ENCODE measurements around the gene CNMD. TPM values are rescaled to one million over a fixed set of nuclear protein-coding genes. Genes with fewer than 3 reads are reported as not detected.

The CNMD gene
- total RNA-seq, result 3.7 TPM

DNA sequence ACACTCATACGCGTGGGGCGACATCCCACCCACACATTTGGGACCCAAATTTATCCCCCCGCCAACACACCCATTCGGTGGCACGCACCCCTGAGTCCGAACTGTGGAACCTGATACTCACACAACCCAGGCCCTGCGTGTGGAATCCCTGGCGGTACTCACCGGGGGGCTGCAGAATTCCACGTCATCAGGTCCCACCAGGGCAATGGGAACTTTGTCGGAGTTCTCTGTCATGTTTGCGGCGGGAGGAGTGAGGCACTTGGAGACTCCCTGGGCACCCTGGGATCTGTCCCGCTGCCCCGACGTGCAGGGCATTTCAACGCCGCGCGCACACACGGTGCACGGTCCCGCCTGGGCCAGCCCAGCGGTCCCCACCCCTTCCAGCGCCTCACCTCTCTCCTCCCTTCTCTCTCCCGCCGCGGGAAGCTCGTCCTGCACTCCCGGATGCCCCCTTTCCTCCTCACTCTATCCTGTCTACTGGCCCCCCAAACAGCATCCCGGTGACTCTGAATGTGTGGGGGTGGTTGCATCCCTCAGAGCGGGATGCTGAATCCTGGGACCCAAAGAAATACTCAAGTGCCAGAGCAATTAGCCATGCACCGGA is at the start of gene CNMD:
Gene CNMD, minus strand, starts transcription at position 353 of the 604 bp plus-strand sequence. Its CDS starts 119 bp downstream, at position 234.
- no peak within 1 kb of the TSS for H3K9ac ChIP-seq (ENCODE audit: low read depth in 1 of 3, low read length in 3 of 3)
- H3K4me1 ChIP-seq (ENCODE audit: control insufficient read depth in 3 of 3, insufficient read depth in 3 of 3, low read length in 3 of 3), result peaks cover 0 to 4% (median 0%) of the 10 kb centered on the region in 3 donors
- H3K9me3 ChIP-seq (ENCODE audit: control insufficient read depth in 3 of 3, low read length in 3 of 3), result no peaks in the 10 kb centered on the region
- H3K27me3 ChIP-seq (ENCODE audit: control insufficient read depth in 3 of 3, insufficient read depth in 3 of 3, low read length in 3 of 3), result peaks cover 21 to 26% (median 26%) of the 10 kb centered on the region in 3 donors
- H3K4me3 ChIP-seq (ENCODE audit: low read length in 3 of 3), result peak within 1 kb of the TSS; percentile 9 to 58 (median 51)
- H3K36me3 ChIP-seq (ENCODE audit: control insufficient read depth in 3 of 3, insufficient read depth in 3 of 3, low read length in 3 of 3), result no peaks in the 10 kb centered on the region
- H3K27ac ChIP-seq (ENCODE audit: low read depth, low read length), result no peak within 1 kb of the TSS

DNA sequence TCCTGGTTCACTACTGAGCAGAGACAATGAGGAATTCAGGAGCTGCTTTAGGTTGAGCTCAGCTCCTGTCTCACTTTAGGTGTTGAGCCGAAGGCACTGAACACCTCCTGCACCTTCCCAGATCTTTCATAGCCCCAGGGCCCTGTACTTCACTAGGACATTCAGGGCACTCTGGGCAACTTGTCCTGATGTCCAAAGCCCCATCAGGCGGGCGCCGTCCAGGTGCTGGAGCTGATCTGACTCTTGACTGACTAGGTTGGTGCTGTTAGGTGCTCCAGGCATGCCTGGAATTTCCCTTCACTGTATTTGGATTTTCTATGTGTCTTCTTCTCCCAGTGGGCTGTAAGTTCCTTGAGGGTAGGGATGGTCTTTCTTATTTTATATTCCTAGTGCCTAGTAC is 48.4 kb upstream of the CNMD start:
- H3K27me3 ChIP-seq (ENCODE audit: control insufficient read depth in 3 of 3, insufficient read depth in 3 of 3, low read length in 3 of 3), result peaks cover 0 to 3% (median 3%) of the 10 kb centered on the region in 3 donors
- H3K9ac ChIP-seq (ENCODE audit: low read depth in 1 of 3, low read length in 3 of 3), result no peak overlapping the region
- no peak overlapping the region for H3K4me3 ChIP-seq (ENCODE audit: low read length in 3 of 3)
- H3K9me3 ChIP-seq (ENCODE audit: control insufficient read depth in 3 of 3, low read length in 3 of 3), result no peaks in the 10 kb centered on the region
- H3K4me1 ChIP-seq (ENCODE audit: control insufficient read depth in 3 of 3, insufficient read depth in 3 of 3, low read length in 3 of 3), result no peaks in the 10 kb centered on the region
- no peaks in the 10 kb centered on the region for H3K36me3 ChIP-seq (ENCODE audit: control insufficient read depth in 3 of 3, insufficient read depth in 3 of 3, low read length in 3 of 3)
- no peak overlapping the region for H3K27ac ChIP-seq (ENCODE audit: low read depth, low read length)

DNA sequence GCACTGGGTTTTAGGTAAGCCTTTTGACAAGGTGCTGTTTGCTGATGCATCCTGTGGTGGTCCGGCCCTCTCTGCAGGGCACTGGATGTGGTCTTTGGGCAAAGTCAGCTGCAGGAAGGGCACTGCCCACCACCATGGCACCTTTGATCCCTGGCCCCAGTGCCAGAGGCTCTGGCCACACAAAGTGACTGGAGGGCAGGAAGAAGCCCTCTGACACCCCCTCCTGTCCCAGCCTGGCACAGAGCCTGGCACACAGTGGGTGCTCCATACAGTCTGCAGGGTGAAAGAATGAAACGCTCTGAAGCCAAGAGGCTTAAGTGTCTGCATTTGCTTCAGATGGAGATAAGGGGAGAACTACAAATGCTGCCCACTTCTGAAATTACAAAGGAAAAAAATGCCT is 47.6 kb upstream of the CNMD start:
- no peaks in the 10 kb centered on the region for H3K4me1 ChIP-seq (ENCODE audit: control insufficient read depth in 3 of 3, insufficient read depth in 3 of 3, low read length in 3 of 3)
- no peaks in the 10 kb centered on the region for H3K9me3 ChIP-seq (ENCODE audit: control insufficient read depth in 3 of 3, low read length in 3 of 3)
- peaks cover 0 to 3% (median 3%) of the 10 kb centered on the region in 3 donors for H3K27me3 ChIP-seq (ENCODE audit: control insufficient read depth in 3 of 3, insufficient read depth in 3 of 3, low read length in 3 of 3)
- H3K27ac ChIP-seq (ENCODE audit: low read depth, low read length), result no peak overlapping the region
- H3K36me3 ChIP-seq (ENCODE audit: control insufficient read depth in 3 of 3, insufficient read depth in 3 of 3, low read length in 3 of 3), result no peaks in the 10 kb centered on the region
- no peak overlapping the region for H3K4me3 ChIP-seq (ENCODE audit: low read length in 3 of 3)
- H3K9ac ChIP-seq (ENCODE audit: low read depth in 1 of 3, low read length in 3 of 3), result no peak overlapping the region

DNA sequence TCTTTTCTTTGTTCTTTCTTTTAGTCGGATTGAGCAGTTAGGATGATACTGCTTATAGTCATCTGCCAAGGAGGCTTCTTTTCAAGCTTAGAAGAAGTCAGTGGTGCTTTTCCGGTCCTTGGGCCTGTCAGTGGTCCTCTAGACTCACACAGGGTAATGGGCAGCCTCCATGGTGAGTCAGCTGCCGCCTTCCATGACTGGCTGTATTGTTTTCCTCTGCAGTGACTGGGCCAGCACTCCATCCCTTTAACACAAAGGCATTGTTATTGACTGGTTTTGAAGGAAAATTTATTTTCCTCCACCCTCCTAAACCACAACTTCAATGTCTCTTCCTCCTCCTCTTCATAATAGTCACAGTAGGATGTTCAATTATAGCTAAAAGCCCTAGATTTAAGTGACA is 47.1 kb upstream of the CNMD start:
- H3K27me3 ChIP-seq (ENCODE audit: control insufficient read depth in 3 of 3, insufficient read depth in 3 of 3, low read length in 3 of 3), result peaks cover 0 to 3% (median 3%) of the 10 kb centered on the region in 3 donors
- no peaks in the 10 kb centered on the region for H3K9me3 ChIP-seq (ENCODE audit: control insufficient read depth in 3 of 3, low read length in 3 of 3)
- H3K4me3 ChIP-seq (ENCODE audit: low read length in 3 of 3), result no peak overlapping the region
- no peak overlapping the region for H3K9ac ChIP-seq (ENCODE audit: low read depth in 1 of 3, low read length in 3 of 3)
- H3K36me3 ChIP-seq (ENCODE audit: control insufficient read depth in 3 of 3, insufficient read depth in 3 of 3, low read length in 3 of 3), result no peaks in the 10 kb centered on the region
- H3K4me1 ChIP-seq (ENCODE audit: control insufficient read depth in 3 of 3, insufficient read depth in 3 of 3, low read length in 3 of 3), result no peaks in the 10 kb centered on the region
- H3K27ac ChIP-seq (ENCODE audit: low read depth, low read length), result no peak overlapping the region

DNA sequence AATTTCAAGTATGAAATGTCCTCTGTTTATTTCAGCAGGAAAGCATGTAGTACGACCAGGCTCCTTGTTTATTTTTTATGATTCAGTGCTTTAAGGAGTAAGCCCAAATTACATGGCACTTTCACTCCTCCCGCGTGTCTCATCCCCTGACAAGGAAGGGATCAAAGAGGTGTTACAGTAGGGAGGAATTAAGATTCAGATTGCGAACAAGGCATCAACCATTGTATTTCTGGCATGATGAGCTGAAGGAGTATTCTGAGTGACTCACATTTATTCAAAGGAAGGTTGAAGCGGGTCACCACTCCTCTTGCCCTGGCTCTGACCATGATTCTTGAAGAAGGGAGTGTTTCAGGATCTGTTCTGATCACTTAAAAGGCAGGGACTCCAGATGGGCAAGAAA is 46.1 kb upstream of the CNMD start:
- H3K4me3 ChIP-seq (ENCODE audit: low read length in 3 of 3), result no peak overlapping the region
- H3K36me3 ChIP-seq (ENCODE audit: control insufficient read depth in 3 of 3, insufficient read depth in 3 of 3, low read length in 3 of 3), result no peaks in the 10 kb centered on the region
- no peaks in the 10 kb centered on the region for H3K9me3 ChIP-seq (ENCODE audit: control insufficient read depth in 3 of 3, low read length in 3 of 3)
- no peak overlapping the region for H3K9ac ChIP-seq (ENCODE audit: low read depth in 1 of 3, low read length in 3 of 3)
- no peak overlapping the region for H3K27ac ChIP-seq (ENCODE audit: low read depth, low read length)
- peaks cover 3 to 4% (median 3%) of the 10 kb centered on the region in 3 donors for H3K27me3 ChIP-seq (ENCODE audit: control insufficient read depth in 3 of 3, insufficient read depth in 3 of 3, low read length in 3 of 3)
- no peaks in the 10 kb centered on the region for H3K4me1 ChIP-seq (ENCODE audit: control insufficient read depth in 3 of 3, insufficient read depth in 3 of 3, low read length in 3 of 3)

DNA sequence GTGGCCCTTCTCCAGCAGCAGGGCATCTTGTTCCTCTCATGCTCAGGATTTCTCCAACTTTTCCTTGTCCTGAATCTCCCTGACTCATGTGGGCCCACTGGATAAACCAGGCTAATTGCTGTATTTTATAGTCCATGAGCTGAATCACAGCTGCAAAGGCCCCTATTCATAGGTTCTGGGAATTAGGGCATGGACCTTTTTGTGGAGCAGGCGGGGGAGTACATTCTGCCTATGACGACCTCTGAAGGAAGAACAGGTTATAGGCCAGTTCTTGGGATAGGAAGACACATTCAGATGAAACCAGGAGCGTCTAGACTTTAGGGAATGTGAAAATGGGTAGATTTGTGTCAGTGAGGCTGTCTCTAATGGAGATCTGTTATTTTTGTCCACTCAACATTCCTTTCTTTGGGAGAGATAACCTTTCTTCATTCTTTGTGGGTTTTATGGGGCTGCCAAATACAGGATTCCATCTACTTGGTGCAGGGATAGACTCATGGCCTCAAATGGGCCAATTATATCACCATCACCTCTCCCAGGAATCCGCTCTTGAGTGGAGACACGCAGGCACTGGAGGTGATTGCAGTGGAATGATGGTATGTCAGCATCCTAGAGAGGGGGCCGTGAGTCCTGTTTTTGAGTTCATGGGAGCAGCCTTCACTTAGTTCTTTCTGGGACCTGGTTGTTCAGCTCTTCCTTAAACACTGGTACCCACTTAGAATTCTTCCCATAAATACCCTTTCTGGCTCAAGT is 45.1 kb upstream of the CNMD start:
- H3K27me3 ChIP-seq (ENCODE audit: control insufficient read depth in 3 of 3, insufficient read depth in 3 of 3, low read length in 3 of 3), result peaks cover under 1 to 4% (median 3%) of the 10 kb centered on the region in 3 donors
- H3K9me3 ChIP-seq (ENCODE audit: control insufficient read depth in 3 of 3, low read length in 3 of 3), result no peaks in the 10 kb centered on the region
- no peaks in the 10 kb centered on the region for H3K36me3 ChIP-seq (ENCODE audit: control insufficient read depth in 3 of 3, insufficient read depth in 3 of 3, low read length in 3 of 3)
- no peak overlapping the region for H3K9ac ChIP-seq (ENCODE audit: low read depth in 1 of 3, low read length in 3 of 3)
- no peak overlapping the region for H3K27ac ChIP-seq (ENCODE audit: low read depth, low read length)
- no peak overlapping the region for H3K4me3 ChIP-seq (ENCODE audit: low read length in 3 of 3)
- H3K4me1 ChIP-seq (ENCODE audit: control insufficient read depth in 3 of 3, insufficient read depth in 3 of 3, low read length in 3 of 3), result no peaks in the 10 kb centered on the region

- H3K9ac ChIP-seq (ENCODE audit: low read depth in 1 of 3, low read length in 3 of 3), result no peak overlapping the region
- peaks cover 0 to 4% (median 2%) of the 10 kb centered on the region in 3 donors for H3K27me3 ChIP-seq (ENCODE audit: control insufficient read depth in 3 of 3, insufficient read depth in 3 of 3, low read length in 3 of 3)
- H3K9me3 ChIP-seq (ENCODE audit: control insufficient read depth in 3 of 3, low read length in 3 of 3), result no peaks in the 10 kb centered on the region
- no peaks in the 10 kb centered on the region for H3K36me3 ChIP-seq (ENCODE audit: control insufficient read depth in 3 of 3, insufficient read depth in 3 of 3, low read length in 3 of 3)
- H3K4me1 ChIP-seq (ENCODE audit: control insufficient read depth in 3 of 3, insufficient read depth in 3 of 3, low read length in 3 of 3), result no peaks in the 10 kb centered on the region
- no peak overlapping the region for H3K27ac ChIP-seq (ENCODE audit: low read depth, low read length)
- no peak overlapping the region for H3K4me3 ChIP-seq (ENCODE audit: low read length in 3 of 3)
Observed at GRCh38 chr13:52783943-52784342, 44.3 kb upstream of the CNMD start.

DNA sequence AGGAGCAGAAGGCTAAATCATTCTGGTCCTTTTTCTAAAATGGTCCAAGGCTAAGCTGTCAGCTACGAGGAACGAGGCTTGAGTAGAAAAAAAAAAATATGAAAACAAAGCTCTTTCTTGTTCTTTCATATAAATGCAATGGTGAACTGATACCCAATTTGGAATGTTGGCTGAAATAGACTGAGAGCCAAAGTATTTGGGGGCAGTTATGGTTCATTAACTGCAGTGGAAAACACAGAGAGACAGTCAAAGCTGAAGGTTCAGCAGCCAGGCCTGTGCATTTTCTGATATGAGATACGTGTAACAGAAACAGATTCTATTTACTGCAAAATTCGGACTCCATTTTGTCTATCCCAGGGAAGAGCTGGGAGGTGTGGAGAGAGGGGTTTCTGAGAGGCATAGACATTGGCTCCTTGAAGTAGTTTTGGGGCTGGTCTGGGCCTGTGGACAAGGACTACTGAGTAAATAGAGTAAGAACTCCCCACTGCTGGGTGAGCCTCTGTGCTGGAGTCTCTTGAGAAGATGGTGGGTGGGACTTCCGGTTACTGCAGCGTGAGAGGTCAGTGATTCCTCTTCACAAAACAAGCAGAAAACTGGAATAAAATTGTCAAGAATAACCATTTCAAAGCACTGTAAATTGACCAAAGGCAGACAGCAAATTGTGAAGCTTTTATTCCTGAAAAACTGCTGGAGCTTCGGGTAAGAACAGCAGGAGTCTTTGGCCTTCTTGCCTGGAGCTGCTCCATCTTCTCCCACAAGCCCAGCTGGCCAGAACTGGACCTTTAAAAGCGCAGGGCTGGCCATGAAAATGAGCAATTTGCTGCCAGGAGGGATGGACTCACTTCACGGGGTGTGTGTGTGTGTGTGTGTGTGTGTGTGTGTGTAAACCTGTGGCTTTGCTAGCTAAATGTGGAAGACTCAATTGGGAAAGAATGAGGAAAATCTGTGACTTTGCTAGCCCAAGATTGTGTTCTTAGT is 43.1 kb upstream of the CNMD start:
- Histone ChIP-seq H3K4me3 (ENCODE audit: low read length in 3 of 3) (no peak overlapping the region), H3K9ac (ENCODE audit: low read depth in 1 of 3, low read length in 3 of 3) (no peak overlapping the region), H3K36me3 (ENCODE audit: control insufficient read depth in 3 of 3, insufficient read depth in 3 of 3, low read length in 3 of 3) (no peaks in the 10 kb centered on the region), H3K27me3 (ENCODE audit: control insufficient read depth in 3 of 3, insufficient read depth in 3 of 3, low read length in 3 of 3) (peaks cover 0 to 4% (median 0%) of the 10 kb centered on the region in 3 donors), H3K9me3 (ENCODE audit: control insufficient read depth in 3 of 3, low read length in 3 of 3) (no peaks in the 10 kb centered on the region), H3K27ac (ENCODE audit: low read depth, low read length) (no peak overlapping the region), H3K4me1 (ENCODE audit: control insufficient read depth in 3 of 3, insufficient read depth in 3 of 3, low read length in 3 of 3) (no peaks in the 10 kb centered on the region)

- H3K27me3 ChIP-seq (ENCODE audit: control insufficient read depth in 3 of 3, insufficient read depth in 3 of 3, low read length in 3 of 3), result peaks cover 0 to 7% (median 0%) of the 10 kb centered on the region in 3 donors
- no peaks in the 10 kb centered on the region for H3K4me1 ChIP-seq (ENCODE audit: control insufficient read depth in 3 of 3, insufficient read depth in 3 of 3, low read length in 3 of 3)
- no peaks in the 10 kb centered on the region for H3K36me3 ChIP-seq (ENCODE audit: control insufficient read depth in 3 of 3, insufficient read depth in 3 of 3, low read length in 3 of 3)
- no peaks in the 10 kb centered on the region for H3K9me3 ChIP-seq (ENCODE audit: control insufficient read depth in 3 of 3, low read length in 3 of 3)
- no peak overlapping the region for H3K4me3 ChIP-seq (ENCODE audit: low read length in 3 of 3)
- no peak overlapping the region for H3K27ac ChIP-seq (ENCODE audit: low read depth, low read length)
- H3K9ac ChIP-seq (ENCODE audit: low read depth in 1 of 3, low read length in 3 of 3), result no peak overlapping the region
Observed at GRCh38 chr13:52780611-52781010, 41.0 kb upstream of the CNMD start.
